Gastrocnemius medialis (tissue), 4 donors: Measurements from ENCODE around the gene PTCSC3. TPM values are rescaled to one million over a fixed set of nuclear protein-coding genes. Genes with fewer than 3 reads are reported as not detected.

ENCODE experiments used
- ATAC-seq, 2 donors: fragments of 150-250 bp; one replicate each; pipeline ENCODE4 v1.9.1; 2016
- DNase-seq, 2 donors: peaks; one replicate each; pipeline ENCODE4 v3.0.0-alpha.2; 2019
- H3K27ac ChIP-seq, 4 donors: fragments of 200-600 bp; sonication (generic); 1 replicate in 1 of 4; 2 replicates in 3 of 4; pipeline ENCODE4 v1.5.1; 2016 to 2018; ENCODE audit warnings: mild to moderate bottlenecking in 2 of 4, moderate library complexity in 1 of 4
- H3K27me3 ChIP-seq, 3 donors: fragments of 200-600 bp; sonication (generic) in 2 of 3; 1 replicate in 1 of 3; 2 replicates in 2 of 3; pipeline versions ENCODE4 v1.5.1 to v1.6.0; 2016 to 2019; ENCODE audit warnings: mild to moderate bottlenecking in 1 of 3, moderate library complexity in 1 of 3
- H3K36me3 ChIP-seq, 2 donors: fragments of 200-600 bp; sonication (generic) in 1 of 2; one replicate each; pipeline ENCODE4 v1.5.1; 2017 to 2018
- H3K4me1 ChIP-seq, 2 donors: fragments of 200-600 bp; sonication (generic) in 1 of 2; one replicate each; pipeline ENCODE4 v1.5.1; 2016 to 2017; ENCODE audit warnings: mild to moderate bottlenecking in 2 of 2
- H3K4me3 ChIP-seq, 4 donors: fragments of 200-600 bp; sonication (generic) in 3 of 4; 1 replicate in 1 of 4; 2 replicates in 3 of 4; pipeline ENCODE4 v1.5.1; 2016 to 2019; ENCODE audit warnings: mild to moderate bottlenecking in 2 of 4
- H3K9me3 ChIP-seq, 3 donors: fragments of 200-600 bp; sonication (generic) in 2 of 3; 1 replicate in 1 of 3; 2 replicates in 2 of 3; pipeline ENCODE4 v1.5.1; 2016 to 2019
- POLR2A ChIP-seq, 2 donors: fragments of 450-650 bp; IDR thresholded peaks; one replicate each; pipeline ENCODE4 v1.6.1; 2017; ENCODE audit warnings: antibody characterized with exemption in 2 of 2, mild to moderate bottlenecking in 2 of 2, moderate library complexity in 2 of 2
- in situ Hi-C, 4 donors: fragments of 200-750 bp; cut with MboI; loops; one replicate each; pipeline versions ENCODE4 v1.15.0 to v1.8.0; 2017; ENCODE audit warnings: low sequenced_read_pairs in 4 of 4
- intact Hi-C: fragments of 100-400 bp; cut with DNase I; formaldehyde crosslinking; loops from one replicate; pipeline ENCODE4 v1.15.1; 2023; ENCODE audit warnings: low total_unique reads
- total RNA-seq, 4 donors: library from RNA; depleted of rRNA; stranded (reverse); fragments of >200 nt; gene quantifications; one replicate each; pipeline versions ENCODE4 v1.1.0 to v1.2.3, GENCODE V29; 2016
- TF ChIP-seq, protein P1 (sequence below), 5 experiments: fragments of 450-650 bp in 3 of 5; fragments of 200-600 bp in 2 of 5; sonication (generic) in 2 of 5; IDR thresholded peaks in 4 of 5; conservative IDR thresholded peaks in 1 of 5; 1 replicate in 4 of 5; 2 replicates in 1 of 5; pipeline ENCODE4 v1.5.1; 2016 to 2019; ENCODE audit warnings: antibody characterized with exemption in 5 of 5, mild to moderate bottlenecking in 3 of 5, moderate library complexity in 3 of 5

PTCSC3 gene
- total RNA-seq, 4 donors from 2014 or later = not detected

DNA sequence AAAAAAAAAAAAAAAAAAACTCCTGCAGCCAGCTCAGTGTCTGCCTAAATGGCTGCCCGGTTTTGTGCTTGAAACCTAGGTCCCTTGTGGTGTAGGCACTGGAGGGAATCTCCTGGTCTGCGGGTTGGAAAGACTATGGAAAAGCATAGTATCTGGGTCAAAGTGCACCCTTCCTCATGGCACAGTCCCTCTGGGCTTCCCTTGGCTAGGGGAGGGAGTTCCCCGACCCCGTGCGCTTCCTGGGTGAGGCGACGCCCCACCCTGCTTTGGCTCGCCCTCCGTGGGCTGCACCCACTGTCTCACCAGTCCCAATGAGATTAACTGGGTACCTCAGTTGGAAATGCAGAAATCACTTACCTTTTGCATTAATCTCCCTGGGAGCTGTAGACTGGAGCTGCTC lies 14.3 kb downstream of the PTCSC3 start:
- no peaks in the 10 kb centered on the region for H3K36me3 ChIP-seq
- no peak overlapping the region for H3K4me3 ChIP-seq
- intact Hi-C loops = no loop called here
- H3K4me1 ChIP-seq = no peaks in the 10 kb centered on the region
- H3K27ac ChIP-seq = no peak overlapping the region
- in situ Hi-C loops = no loop called here
- no peak for DNase-seq
- no peaks in the 10 kb centered on the region for H3K27me3 ChIP-seq
- no peaks in the 10 kb centered on the region for H3K9me3 ChIP-seq
- no peak for TF ChIP-seq POLR2A (IDR thresholded peaks at IDR 0.05)
- TF ChIP-seq, protein P1, sequence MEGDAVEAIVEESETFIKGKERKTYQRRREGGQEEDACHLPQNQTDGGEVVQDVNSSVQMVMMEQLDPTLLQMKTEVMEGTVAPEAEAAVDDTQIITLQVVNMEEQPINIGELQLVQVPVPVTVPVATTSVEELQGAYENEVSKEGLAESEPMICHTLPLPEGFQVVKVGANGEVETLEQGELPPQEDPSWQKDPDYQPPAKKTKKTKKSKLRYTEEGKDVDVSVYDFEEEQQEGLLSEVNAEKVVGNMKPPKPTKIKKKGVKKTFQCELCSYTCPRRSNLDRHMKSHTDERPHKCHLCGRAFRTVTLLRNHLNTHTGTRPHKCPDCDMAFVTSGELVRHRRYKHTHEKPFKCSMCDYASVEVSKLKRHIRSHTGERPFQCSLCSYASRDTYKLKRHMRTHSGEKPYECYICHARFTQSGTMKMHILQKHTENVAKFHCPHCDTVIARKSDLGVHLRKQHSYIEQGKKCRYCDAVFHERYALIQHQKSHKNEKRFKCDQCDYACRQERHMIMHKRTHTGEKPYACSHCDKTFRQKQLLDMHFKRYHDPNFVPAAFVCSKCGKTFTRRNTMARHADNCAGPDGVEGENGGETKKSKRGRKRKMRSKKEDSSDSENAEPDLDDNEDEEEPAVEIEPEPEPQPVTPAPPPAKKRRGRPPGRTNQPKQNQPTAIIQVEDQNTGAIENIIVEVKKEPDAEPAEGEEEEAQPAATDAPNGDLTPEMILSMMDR (IDR thresholded peaks at IDR 0.05 in 4 of 5, conservative IDR thresholded peaks at IDR 0.05 in 1 of 5) = no peak
- ATAC-seq = no peak

DNA sequence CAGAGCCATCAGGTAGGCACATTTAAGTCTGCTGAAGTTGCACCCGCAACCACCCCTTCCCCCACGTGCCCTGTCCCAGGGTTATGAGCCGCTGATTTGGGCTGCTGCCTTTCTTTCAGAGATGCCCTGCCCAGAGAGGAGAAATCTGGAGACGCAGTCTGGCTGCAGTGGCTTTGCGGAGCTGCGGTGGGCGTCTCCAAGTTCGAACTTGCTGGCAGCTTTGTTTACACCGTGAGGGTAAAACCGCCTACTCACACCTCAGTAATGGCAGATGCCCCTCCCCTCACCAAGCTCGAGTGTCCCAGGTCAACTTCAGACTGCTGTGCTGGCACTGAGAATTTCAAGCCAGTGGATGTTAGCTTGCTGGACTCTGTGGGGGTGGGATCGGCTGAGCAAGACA lies 14.7 kb downstream of the PTCSC3 start:
- no peaks in the 10 kb centered on the region for H3K27me3 ChIP-seq
- no peak for DNase-seq
- no peaks in the 10 kb centered on the region for H3K36me3 ChIP-seq
- H3K9me3 ChIP-seq = no peaks in the 10 kb centered on the region
- no peak for ATAC-seq
- TF ChIP-seq POLR2A (IDR thresholded peaks at IDR 0.05) = no peak
- TF ChIP-seq, protein P1 (IDR thresholded peaks at IDR 0.05 in 4 of 5, conservative IDR thresholded peaks at IDR 0.05 in 1 of 5) = no peak
- intact Hi-C loops (no loop called here), in situ Hi-C loops (no loop called here)
- no peaks in the 10 kb centered on the region for H3K4me1 ChIP-seq
- no peak overlapping the region for H3K4me3 ChIP-seq
- no peak overlapping the region for H3K27ac ChIP-seq

- TF ChIP-seq, protein P1 (IDR thresholded peaks at IDR 0.05 in 4 of 5, conservative IDR thresholded peaks at IDR 0.05 in 1 of 5) = no peak
- TF ChIP-seq POLR2A (IDR thresholded peaks at IDR 0.05) = no peak
- intact Hi-C loops (no loop called here), in situ Hi-C loops (no loop called here)
- Histone ChIP-seq H3K4me1 (no peaks in the 10 kb centered on the region), H3K36me3 (no peaks in the 10 kb centered on the region), H3K27me3 (no peaks in the 10 kb centered on the region), H3K27ac (no peak overlapping the region), H3K9me3 (no peaks in the 10 kb centered on the region), H3K4me3 (no peak overlapping the region)
- ATAC-seq (no peak), DNase-seq (no peak)
These were observed 25.2 kb downstream of the PTCSC3 start for GRCh38 chr14:36151335-36151734.

- TF ChIP-seq, protein P1 (IDR thresholded peaks at IDR 0.05 in 4 of 5, conservative IDR thresholded peaks at IDR 0.05 in 1 of 5) = no peak
- no peak for TF ChIP-seq POLR2A (IDR thresholded peaks at IDR 0.05)
- Histone ChIP-seq H3K4me3 (no peak overlapping the region), H3K27ac (no peak overlapping the region), H3K27me3 (no peaks in the 10 kb centered on the region), H3K36me3 (no peaks in the 10 kb centered on the region), H3K9me3 (no peaks in the 10 kb centered on the region), H3K4me1 (no peaks in the 10 kb centered on the region)
- intact Hi-C loops = no loop called here
- DNase-seq (no peak), ATAC-seq (no peak)
- in situ Hi-C loops = no loop called here
These were observed 42.5 kb downstream of the PTCSC3 start for GRCh38 chr14:36134038-36134437.

DNA sequence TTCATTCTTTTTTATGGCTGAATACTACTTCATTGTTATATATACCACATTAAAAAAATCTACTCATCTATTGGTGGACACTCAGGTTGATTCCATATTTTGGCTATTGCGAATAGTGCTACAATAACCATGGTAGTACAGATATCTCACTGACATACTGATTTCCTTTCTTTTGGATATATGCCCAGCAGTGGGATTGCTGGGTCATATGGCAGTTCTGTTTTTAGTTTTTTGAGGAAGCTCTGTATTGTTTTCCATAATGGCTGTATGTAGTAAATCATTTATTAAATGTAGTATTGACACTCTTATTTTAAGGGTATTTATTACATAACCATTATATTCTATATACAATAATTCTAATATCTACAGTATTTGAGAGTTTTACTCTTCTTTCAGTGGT lies 43.7 kb downstream of the PTCSC3 start:
- DNase-seq (no peak), ATAC-seq (no peak)
- no peaks in the 10 kb centered on the region for H3K27me3 ChIP-seq
- H3K36me3 ChIP-seq = no peaks in the 10 kb centered on the region
- intact Hi-C loops (no loop called here), in situ Hi-C loops (no loop called here)
- no peak overlapping the region for H3K4me3 ChIP-seq
- H3K4me1 ChIP-seq = no peaks in the 10 kb centered on the region
- TF ChIP-seq POLR2A (IDR thresholded peaks at IDR 0.05) = no peak
- TF ChIP-seq, protein P1 (IDR thresholded peaks at IDR 0.05 in 4 of 5, conservative IDR thresholded peaks at IDR 0.05 in 1 of 5) = no peak
- no peak overlapping the region for H3K27ac ChIP-seq
- no peaks in the 10 kb centered on the region for H3K9me3 ChIP-seq
